ENCODE measurements around the gene FUT6.

DNA sequence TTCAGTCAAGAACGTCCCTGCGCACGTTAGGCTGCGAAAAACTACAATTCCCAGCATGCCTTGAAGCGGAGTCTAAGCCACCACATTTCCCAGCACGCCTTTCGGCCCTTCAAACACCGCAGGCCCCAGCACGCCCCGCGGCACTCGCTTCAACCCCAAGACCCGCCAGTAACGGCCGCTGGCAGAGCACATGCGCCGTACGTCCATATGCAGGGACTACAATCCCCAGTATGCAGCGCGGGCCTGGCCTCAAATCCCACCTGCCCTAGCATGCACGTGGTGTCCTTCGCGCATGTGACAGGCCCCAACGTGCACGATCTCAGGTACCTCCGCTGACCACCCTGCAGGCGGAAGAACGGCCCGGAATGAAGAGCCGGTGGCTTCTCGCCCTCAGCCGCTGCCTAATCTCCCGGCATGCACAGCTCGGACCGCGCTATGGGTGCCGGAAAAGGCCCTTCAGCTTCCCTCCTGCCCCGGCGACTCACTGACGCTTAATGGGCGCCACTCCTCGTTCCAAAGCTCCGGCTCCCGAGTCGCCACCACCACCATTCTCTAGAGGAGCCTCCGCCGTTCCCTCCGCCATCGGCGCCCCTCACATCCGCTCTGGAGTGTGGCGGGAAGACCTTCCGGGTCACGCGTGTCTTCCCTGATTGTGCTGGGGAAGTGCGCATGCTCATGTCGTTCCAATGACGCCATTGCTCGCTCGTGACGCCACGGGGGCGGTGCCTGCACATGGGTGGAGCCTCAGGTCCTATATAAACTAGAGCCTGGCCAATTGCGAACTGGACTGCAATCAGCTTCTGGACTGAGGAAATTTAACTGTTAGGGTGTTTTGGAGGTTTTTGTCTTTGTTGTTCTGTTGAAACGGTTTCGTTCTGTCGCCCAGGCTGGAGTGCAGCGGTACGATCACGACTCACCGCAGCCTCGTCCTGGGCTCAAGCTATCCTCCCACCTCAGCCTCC, 48.7 kb downstream of the FUT6 start, which contains the start of gene DUS3L:
- TF ChIP-seq EZH2phosphoT487 (IDR thresholded peaks at IDR 0.05; ENCODE audit: insufficient read depth, low read depth) (no peak), EZH2 (IDR thresholded peaks at IDR 0.05; ENCODE audit: insufficient read depth, poor library complexity, severe bottlenecking) (no peak)

Measured in GM23248 (cell line).